Measurements from ENCODE around the gene HMX3. TPM values are rescaled to one million over a fixed set of nuclear protein-coding genes. Genes with fewer than 3 reads are reported as not detected.

HMX3 gene
- total RNA-seq, 1 experiment from 2014 or later: not detected

GRCh38 chr10:123139521-123140163, 3.9 kb downstream of the HMX3 start:
- no peak overlapping the region for H4K8ac ChIP-seq (replicated peaks; ENCODE audit: insufficient read length, low read depth, low read length)
- H2BK15ac ChIP-seq (ENCODE audit: low read depth, low read length): no peak overlapping the region
- H3T11ph ChIP-seq (ENCODE audit: low read length): no peak overlapping the region
- no peaks in the 10 kb centered on the region for H3K79me1 ChIP-seq (ENCODE audit: insufficient read depth, low read depth, low read length, poor library complexity, severe bottlenecking)
- no peak overlapping the region for H2AK5ac ChIP-seq (ENCODE audit: insufficient read length, low read length)
- no peak overlapping the region for H2BK5ac ChIP-seq (ENCODE audit: insufficient read length, low read length)
- H2BK120ac ChIP-seq (ENCODE audit: low read depth, low read length, poor library complexity, severe bottlenecking): no peak overlapping the region
- H3K4me1 ChIP-seq (ENCODE audit: insufficient read depth, low read length): no peaks in the 10 kb centered on the region
- WGBS (ENCODE audit: extremely low coverage, insufficient read length, low lambda C conversion rate): no CpG with 5 or more reads among the region's 32 CpGs
- H3K9me3 ChIP-seq (ENCODE audit: control insufficient read depth, low read depth, low read length): no peaks in the 10 kb centered on the region
- H4K20me1 ChIP-seq (ENCODE audit: control insufficient read depth, insufficient read depth, insufficient read length): no peaks in the 10 kb centered on the region
- peaks cover 26 to 61% of the 10 kb centered on the region in 2 experiments for H3K4me1 Mint-ChIP-seq
- TF ChIP-seq CTCF (conservative IDR thresholded peaks at IDR 0.05): no peak
- H3K23me2 ChIP-seq (ENCODE audit: insufficient read length, low read depth, low read length, poor library complexity, severe bottlenecking): peaks cover 28% of the 10 kb centered on the region
- no peak overlapping the region for H3K18ac ChIP-seq (ENCODE audit: insufficient read length, low read depth, low read length)
- peak overlapping the region; percentile 66 for H3K4me2 ChIP-seq (ENCODE audit: insufficient read depth, insufficient read length, low read length)
- H4K5ac ChIP-seq (ENCODE audit: insufficient read length, low read depth, low read length): no peak overlapping the region
- peak overlapping the region; percentile 25 to 78; a peak in 4 of 5 replicates for H3K4me3 Mint-ChIP-seq
- H3K36me3 Mint-ChIP-seq (ENCODE audit: insufficient read depth in 1 of 3, low read depth in 3 of 3): no peaks in the 10 kb centered on the region
- DNase-seq: peak; percentile 73
- no peak overlapping the region for H3K27ac ChIP-seq (ENCODE audit: insufficient read length, low read depth, low read length)
- H3K23ac ChIP-seq (ENCODE audit: insufficient read length, low read depth, low read length): no peak overlapping the region
- H3K14ac ChIP-seq (ENCODE audit: insufficient read depth, low read length): no peak overlapping the region
- H3K27me3 ChIP-seq (ENCODE audit: insufficient read depth, low read length): peaks cover 85% of the 10 kb centered on the region
- no peaks in the 10 kb centered on the region for H3K79me2 ChIP-seq (ENCODE audit: insufficient read depth, low read length)
- H2BK20ac ChIP-seq (ENCODE audit: low read depth, low read length, poor library complexity, severe bottlenecking): no peak overlapping the region
- no peak overlapping the region for H3K4ac ChIP-seq (ENCODE audit: low read depth, low read length)
- no peak overlapping the region for H2AFZ ChIP-seq (ENCODE audit: low read length)
- no peak overlapping the region for H3K56ac ChIP-seq (ENCODE audit: insufficient read length, low read depth, low read length)
- H3K27ac Mint-ChIP-seq: no peak overlapping the region
- no peak overlapping the region for H3K9ac ChIP-seq (ENCODE audit: extremely low read depth, insufficient read length, low read length)
- H2BK12ac ChIP-seq (ENCODE audit: insufficient read length, low read depth, low read length): no peak overlapping the region
- H3K27me3 Mint-ChIP-seq (ENCODE audit: low read depth): peaks cover 98% of the 10 kb centered on the region
- no peak overlapping the region for H4K91ac ChIP-seq (ENCODE audit: insufficient read length, low read depth, low read length)
- peaks cover 0 to 8% of the 10 kb centered on the region in 2 experiments; a peak in 3 of 5 replicates for H3K9me3 Mint-ChIP-seq
